H54 (cell line): ENCODE measurements around the gene WDR7.

Experiments used
- DNase-seq: peaks from one replicate; pipeline ENCODE4 v3.0.0; 2011; ENCODE audit warnings: low spot score, mixed read lengths; ENCODE audit not compliant: insufficient read length
- FAIRE-seq: peaks from 3 replicates; lab custom pipeline; 2011; peaks lifted over from hg19 to GRCh38; lab: Jason Lieb, UNC
- POLR2A ChIP-seq: IDR thresholded peaks from 2 replicates; pipeline ENCODE4 v1.6.1; 2011; ENCODE audit warnings: low read depth, mild to moderate bottlenecking, low read length

WDR7 gene

DNA sequence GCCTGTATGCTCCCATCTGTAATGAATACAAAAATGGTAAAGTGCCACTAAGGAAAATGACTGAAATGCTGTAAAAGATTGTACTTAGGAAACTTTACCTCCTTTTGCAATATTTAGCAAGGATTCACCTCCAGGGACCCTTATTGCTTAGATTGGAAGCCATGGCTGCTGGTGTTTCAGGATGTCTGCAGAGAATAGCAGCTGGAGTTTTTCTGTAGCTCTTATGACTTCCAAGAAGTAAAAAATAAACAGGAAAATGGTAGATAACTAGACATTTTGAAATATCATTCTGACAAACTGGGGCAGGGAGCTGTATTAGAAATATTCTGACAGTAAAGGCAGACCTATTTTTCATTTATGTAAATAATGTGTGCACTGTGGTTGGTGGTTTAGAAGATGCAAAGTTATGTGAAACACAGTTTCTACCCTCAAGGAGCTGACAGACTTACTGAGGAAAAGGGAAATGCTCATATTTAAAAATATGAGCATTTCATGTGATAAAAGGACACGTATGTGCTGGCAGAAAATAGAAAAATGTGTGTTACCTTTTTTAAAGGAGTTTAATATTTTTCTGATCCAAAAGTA is 270.8 kb downstream of the WDR7 start:
- FAIRE-seq (no peak), DNase-seq (no peak)
- TF ChIP-seq POLR2A = no peak

GRCh38 chr18:56926734-56927133 is 275.6 kb downstream of the WDR7 start:
- no peak for TF ChIP-seq POLR2A
- DNase-seq = no peak
- no peak for FAIRE-seq

DNA sequence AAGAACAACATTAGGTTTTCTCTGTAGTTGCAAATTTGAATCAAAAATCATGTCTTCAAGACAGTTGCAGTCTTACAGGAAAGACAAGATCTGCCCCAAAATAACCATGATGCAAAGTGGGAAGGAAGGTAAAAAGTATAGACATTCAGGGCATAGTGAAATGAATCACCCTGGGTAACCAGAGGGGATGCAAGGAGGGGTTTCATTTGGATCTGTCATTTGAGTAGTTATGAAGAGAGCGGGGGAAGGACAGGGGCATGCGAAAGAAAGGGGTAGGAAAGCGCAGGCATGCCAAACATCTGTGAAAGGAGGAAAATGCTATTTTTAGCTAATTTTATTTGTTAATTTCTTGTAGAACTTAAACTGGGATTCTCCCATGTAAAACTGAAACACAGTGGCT is 276.6 kb downstream of the WDR7 start:
- no peak for FAIRE-seq
- no peak for DNase-seq
- TF ChIP-seq POLR2A = no peak

DNA sequence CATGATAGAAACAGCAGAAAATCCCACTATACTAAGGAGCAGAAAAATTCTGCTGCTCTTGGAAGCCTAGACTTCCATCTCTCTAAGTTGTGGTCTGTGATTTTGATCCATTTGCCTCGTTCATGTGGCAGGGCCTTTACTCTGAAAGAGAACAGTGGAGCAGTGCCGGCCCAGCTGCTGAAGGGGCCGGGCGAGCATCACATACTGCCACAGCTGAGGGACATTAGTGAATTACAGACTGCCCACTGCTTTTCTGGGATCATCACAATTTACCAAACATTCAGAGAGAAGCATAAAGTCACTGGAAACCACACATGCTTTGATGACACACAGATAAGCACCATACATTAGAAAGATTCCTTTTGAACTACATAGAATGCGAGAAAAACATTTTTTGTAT is 278.7 kb downstream of the WDR7 start:
- no peak for FAIRE-seq
- no peak for TF ChIP-seq POLR2A
- DNase-seq = no peak

GRCh38 chr18:56933472-56933871 is 282.3 kb downstream of the WDR7 start:
- TF ChIP-seq POLR2A = no peak
- DNase-seq = no peak

GRCh38 chr18:56934131-56934530 is 283.0 kb downstream of the WDR7 start:
- TF ChIP-seq POLR2A = no peak
- no peak for DNase-seq
- no peak for FAIRE-seq

More at GRCh38 chr18:56933472-56933871, 282.3 kb downstream of the WDR7 start:
- FAIRE-seq = no peak

GRCh38 chr18:56934906-56935305 is 283.7 kb downstream of the WDR7 start:
- TF ChIP-seq POLR2A = no peak
- DNase-seq (no peak), FAIRE-seq (no peak)

- no peak for TF ChIP-seq POLR2A
- no peak for DNase-seq
- no peak for FAIRE-seq
These were observed 284.4 kb downstream of the WDR7 start for GRCh38 chr18:56935434-56936040.

DNA sequence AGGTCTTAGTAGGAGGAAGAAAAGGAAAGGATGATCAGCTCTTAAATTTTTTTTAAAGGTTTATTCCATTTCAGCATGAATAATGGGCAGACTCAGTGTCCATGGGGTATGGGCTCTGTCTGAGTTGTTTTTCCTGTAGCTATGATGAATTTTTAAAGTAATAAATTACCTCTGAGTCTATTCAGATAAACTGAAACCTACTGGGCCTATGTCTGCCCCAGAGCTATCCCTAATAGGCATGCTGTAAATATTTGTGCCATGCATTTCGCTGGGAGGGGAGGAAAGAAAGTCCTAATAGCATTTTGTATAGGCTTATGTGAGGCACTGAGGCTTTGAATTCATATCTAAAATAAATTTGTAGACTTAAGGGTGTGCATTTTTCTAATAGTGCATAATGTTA is 285.3 kb downstream of the WDR7 start:
- TF ChIP-seq POLR2A = no peak
- no peak for FAIRE-seq
- DNase-seq = no peak

DNA sequence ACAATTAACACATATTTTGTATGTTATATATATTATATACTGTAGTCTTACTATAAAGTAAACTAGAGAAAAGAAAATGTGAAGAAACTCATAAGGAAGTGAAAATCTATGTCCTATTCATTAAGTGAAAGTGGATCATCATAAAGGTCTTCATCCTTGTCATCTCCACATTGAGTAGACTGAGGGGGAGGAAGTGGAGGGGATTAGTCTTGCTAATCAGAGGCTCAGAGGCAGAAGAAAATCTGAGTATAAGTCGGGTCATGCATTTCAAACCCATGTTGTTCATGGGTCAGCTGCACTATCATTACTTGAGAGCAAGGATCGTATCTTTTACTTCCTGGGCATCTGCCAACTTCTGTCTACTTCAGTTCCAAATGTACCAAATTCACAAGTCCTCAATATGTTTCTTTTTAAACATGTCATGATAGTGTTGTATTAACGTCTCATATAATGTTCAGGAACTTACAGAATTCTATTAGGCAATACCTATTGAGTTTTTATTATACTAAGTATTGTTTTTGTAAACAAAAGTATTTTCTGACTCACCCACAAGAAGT is 286.8 kb downstream of the WDR7 start:
- FAIRE-seq (no peak), DNase-seq (no peak)
- TF ChIP-seq POLR2A = no peak

DNA sequence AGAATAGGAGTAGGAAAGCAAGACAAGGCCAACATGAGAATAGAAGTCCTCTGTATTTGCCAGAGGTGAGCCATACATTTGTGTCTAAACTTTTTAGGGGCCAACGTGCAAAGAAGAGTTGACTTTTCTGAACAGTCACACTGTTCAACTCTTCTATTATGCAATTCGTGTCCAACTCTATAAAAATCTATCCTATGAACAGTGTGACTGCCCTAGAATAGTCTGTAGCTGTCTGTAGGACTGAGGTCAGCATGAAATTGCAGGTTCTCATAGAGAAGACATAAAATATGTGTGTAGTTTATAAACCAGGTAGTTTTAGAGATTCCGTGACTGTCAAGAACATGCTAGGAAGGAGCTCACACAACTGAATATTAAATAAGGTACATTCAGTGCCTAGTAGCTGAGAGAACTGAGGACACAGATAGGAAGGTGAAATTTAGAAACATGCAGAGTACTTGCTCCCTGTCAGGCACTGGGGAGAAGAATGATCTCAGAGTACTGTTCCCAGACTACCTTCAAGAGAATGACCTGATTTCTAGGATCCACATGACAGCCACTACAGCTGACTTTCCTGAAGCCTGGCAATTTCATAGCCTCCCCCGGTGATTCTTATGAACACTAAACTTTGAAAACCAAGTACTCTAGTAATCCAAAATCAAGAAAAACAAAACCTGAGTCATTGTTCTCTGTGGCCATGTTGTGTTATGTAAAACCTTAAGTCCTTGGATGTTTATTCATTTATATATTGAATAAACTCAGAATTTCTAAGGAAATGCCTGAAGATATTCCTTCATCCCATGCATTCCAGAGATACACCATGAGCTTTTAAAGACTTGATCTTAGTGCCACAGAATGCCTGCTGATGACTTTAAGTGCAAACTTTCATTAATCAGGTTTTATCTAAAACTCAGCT is 294.3 kb downstream of the WDR7 start:
- DNase-seq (no peak), FAIRE-seq (no peak)
- TF ChIP-seq POLR2A = no peak

- FAIRE-seq = no peak
- no peak for DNase-seq
- no peak for TF ChIP-seq POLR2A
These were observed 296.1 kb downstream of the WDR7 start for GRCh38 chr18:56947236-56947635.

DNA sequence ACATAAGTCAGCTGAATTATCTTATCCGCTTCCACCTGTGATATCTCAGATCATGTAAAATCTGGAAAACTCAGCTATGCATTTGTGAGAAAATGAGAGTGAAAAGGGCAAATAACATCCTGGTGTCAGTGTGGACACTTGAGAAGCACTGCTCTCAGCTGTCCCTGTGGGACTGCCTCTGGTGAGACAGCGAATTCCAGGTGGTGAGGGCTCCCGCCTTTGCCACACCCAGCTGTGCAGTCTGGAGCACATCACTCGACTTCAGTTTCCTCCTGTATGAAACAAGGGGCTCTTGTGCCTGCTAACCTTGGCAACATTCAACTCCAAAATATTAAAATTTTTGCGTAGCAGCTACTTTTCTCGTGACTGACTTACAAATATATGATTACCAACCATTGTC is 300.9 kb downstream of the WDR7 start:
- TF ChIP-seq POLR2A = no peak
- no peak for FAIRE-seq
- no peak for DNase-seq
